Posterior cingulate gyrus (tissue), 11 donors: ENCODE data around the gene PASD1.
"Not testable (repeated sequence)": the region's sequence is repeated elsewhere in the genome, so short reads cannot be mapped to it uniquely, and the experiment has no call there.

Experiments used
- DNase-seq, 10 donors: peaks; one replicate each; pipeline versions ENCODE4 v3.0.0 to v3.0.0-alpha.2; 2020 to 2021; ENCODE audit warnings: mixed read lengths in 3 of 10
- intact Hi-C: fragments of 100-400 bp; cut with DNase I; formaldehyde crosslinking; loops from one replicate; pipeline ENCODE4 v1.15.1; 2023

Gene PASD1

GRCh38 chrX:151563449-151563848, at the start of gene PASD1:
Gene PASD1, plus strand, starts transcription at chrX:151563675. Its CDS starts 37,879 bp downstream, at chrX:151601554.
- no peak for DNase-seq
- intact Hi-C loops: no loop called here

GRCh38 chrX:151515237-151515636, 48.2 kb upstream of the PASD1 start:
- intact Hi-C loops: no loop called here
- no peak for DNase-seq

- intact Hi-C loops: no loop called here
- DNase-seq: no peak
Observed at GRCh38 chrX:151516538-151517187, 46.8 kb upstream of the PASD1 start.

- intact Hi-C loops: no loop called here
- DNase-seq: no peak
Observed at GRCh38 chrX:151517421-151517820, 46.1 kb upstream of the PASD1 start.

GRCh38 chrX:151523351-151523750, 40.1 kb upstream of the PASD1 start:
- no peak for DNase-seq
- intact Hi-C loops: no loop called here

- no peak for DNase-seq
- intact Hi-C loops: no loop called here
Observed at GRCh38 chrX:151536571-151536970, 26.9 kb upstream of the PASD1 start.

GRCh38 chrX:151537572-151537971, 25.9 kb upstream of the PASD1 start:
- no peak for DNase-seq
- intact Hi-C loops: no loop called here

GRCh38 chrX:151538190-151539122, 25.0 kb upstream of the PASD1 start:
- intact Hi-C loops: no loop called here
- DNase-seq: no peak

- intact Hi-C loops: no loop called here
- DNase-seq: no peak
Observed at GRCh38 chrX:151543706-151544105, 19.8 kb upstream of the PASD1 start.

- DNase-seq, intact Hi-C loops: not testable (repeated sequence)
Observed at GRCh38 chrX:151546226-151546625, 17.2 kb upstream of the PASD1 start.

GRCh38 chrX:151551176-151551575, 12.3 kb upstream of the PASD1 start:
- intact Hi-C loops, DNase-seq: not testable (repeated sequence)

- DNase-seq: no peak
- intact Hi-C loops: no loop called here
Observed at GRCh38 chrX:151552743-151553142, 10.7 kb upstream of the PASD1 start.

- intact Hi-C loops, DNase-seq: not testable (repeated sequence)
Observed at GRCh38 chrX:151555301-151555700, 8.2 kb upstream of the PASD1 start.

GRCh38 chrX:151562485-151562884, 990 bp upstream of the PASD1 start:
- DNase-seq, intact Hi-C loops: not testable (repeated sequence)

GRCh38 chrX:151563003-151563402, 472 bp upstream of the PASD1 start:
- intact Hi-C loops: not testable (repeated sequence)

GRCh38 chrX:151564035-151564434, 560 bp downstream of the PASD1 start:
- DNase-seq: no peak

More at GRCh38 chrX:151563003-151563402, 472 bp upstream of the PASD1 start:
- not testable (repeated sequence) for DNase-seq

GRCh38 chrX:151566872-151567271, 3.4 kb downstream of the PASD1 start:
- DNase-seq, intact Hi-C loops: not testable (repeated sequence)

More at GRCh38 chrX:151564035-151564434, 560 bp downstream of the PASD1 start:
- intact Hi-C loops: no loop called here

- DNase-seq: no peak
- intact Hi-C loops: no loop called here
Observed at GRCh38 chrX:151570561-151570960, 7.1 kb downstream of the PASD1 start.

GRCh38 chrX:151593384-151593783, 29.9 kb downstream of the PASD1 start:
- DNase-seq, intact Hi-C loops: not testable (repeated sequence)

GRCh38 chrX:151596282-151596681, 32.8 kb downstream of the PASD1 start:
- no peak for DNase-seq
- intact Hi-C loops: no loop called here

- DNase-seq: no peak
- intact Hi-C loops: no loop called here
Observed at GRCh38 chrX:151604931-151605330, 41.5 kb downstream of the PASD1 start.
